Hepatic stellate cell (primary cell): ENCODE results near the gene ZNF366.
A peak's percentile ranks its signal among the peaks of the same experiment; 100 is the strongest.
"Not testable (repeated sequence)": the region's sequence is repeated elsewhere in the genome, so short reads cannot be mapped to it uniquely, and the experiment has no call there.

Experiments used
- DNase-seq: peaks from one replicate; pipeline ENCODE4 v3.0.0; 2011; ENCODE audit warnings: low spot score

The ZNF366 gene

DNA sequence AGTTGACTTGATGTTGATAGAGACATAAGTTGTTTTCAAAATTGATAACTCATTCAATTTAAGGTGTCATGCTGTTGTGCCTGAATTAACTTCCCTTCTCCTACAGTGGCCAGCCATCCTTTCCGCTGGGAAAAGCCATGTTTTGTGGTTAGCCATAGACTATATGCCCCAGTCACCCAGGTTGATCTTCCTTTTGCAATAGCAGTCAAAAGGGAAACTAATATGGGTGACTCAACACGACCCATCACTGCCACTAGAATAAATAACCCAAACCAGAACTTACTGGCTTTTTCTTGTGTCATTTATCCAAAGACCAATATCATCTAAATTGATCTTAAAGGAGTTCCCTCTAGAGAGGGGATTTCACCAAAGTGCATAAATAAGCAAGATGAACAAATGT, 99.7 kb downstream of the ZNF366 start:
- DNase-seq: no peak

DNA sequence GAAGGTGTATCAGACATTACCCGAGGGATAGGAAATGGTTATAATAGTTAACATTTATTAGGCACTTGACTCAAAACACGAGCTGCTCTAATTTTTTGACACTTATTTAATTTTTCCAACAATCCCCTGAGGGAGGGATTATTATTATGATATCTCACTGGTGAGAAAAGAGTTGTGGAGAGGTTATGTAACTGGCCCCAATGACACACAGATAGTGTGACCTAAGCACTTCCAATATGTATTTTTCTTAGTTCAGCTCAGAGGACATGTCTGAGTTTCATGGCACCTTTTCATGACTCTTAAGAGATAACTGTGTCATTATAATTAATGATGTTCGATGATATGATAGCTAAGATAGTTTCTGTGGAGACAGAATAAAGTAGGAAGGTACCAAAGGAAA, 100.1 kb downstream of the ZNF366 start:
- no peak for DNase-seq

DNA sequence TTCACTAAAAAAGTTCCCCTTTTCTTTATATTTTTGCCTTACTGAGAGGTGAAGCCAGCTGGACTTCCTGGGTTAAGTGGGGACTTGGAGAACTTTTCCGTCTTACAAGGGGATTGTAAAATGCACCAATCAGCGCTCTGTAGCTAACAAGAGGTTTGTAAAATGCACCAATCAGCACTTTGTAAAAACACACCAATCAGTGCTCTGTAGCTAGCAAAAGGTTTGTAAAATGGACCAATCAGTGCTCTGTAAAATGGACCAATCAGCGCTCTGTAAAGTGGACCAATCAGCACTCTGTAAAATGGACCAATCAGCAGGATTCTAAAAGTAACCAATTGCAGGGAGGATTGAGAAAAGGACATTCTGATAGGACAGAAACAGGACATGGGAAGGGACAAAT, 102.4 kb downstream of the ZNF366 start:
- DNase-seq: not testable (repeated sequence)

DNA sequence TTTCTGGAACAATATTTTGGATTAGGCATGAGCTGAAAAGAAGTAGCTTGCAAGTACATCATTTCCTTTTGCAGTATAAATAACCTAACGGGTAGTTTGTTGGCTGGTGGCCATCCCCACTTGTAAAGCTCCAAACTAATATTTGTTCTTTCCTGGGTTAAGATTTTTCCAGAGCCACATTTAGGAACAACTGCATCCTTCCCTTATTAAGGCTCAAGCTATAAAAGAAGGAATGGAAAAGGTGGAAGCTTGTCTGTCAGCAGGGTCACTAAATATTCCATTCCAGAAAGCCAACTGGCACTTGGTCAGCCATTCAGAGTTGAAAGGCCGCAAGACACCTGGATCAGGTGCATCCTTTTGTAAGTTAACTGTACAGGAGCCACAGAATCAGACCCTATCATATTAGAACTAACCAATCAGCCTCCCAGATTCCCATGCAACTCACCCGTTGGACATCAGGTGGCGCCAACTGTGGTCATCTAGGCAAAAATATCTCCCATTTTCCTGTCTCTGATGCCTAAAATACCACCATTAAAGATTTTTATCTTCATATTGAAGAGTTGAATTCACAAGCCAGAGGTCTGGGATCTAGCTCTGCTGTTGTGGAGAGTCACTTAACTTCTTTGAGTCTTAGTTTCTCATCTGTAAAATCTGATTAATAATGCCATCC, 104.1 kb downstream of the ZNF366 start:
- no peak for DNase-seq

DNA sequence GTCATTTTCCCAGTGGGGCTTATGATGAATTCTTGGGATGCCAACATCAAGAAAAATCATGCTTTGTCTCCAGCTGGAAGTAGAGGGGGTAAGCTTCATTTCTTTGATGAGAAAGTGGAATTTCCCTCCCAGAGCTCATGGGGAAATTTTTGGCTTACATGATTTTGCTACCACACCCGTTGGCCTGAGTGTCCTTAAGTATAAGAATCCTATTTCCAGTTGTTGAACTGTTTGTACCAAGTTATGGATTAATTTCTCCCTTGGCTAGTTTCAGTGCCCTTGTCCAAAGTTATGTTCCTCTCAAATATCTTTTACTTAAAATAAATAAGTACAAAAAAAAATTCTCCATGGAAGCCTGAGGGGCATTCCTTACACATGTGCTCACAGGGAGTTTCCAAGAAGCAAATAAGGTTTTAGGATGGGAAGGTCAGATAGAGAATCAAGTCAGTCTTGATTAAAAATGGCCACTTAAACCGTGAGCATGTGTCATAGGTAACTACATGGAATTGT, 104.8 kb downstream of the ZNF366 start:
- DNase-seq: peak; percentile 19

DNA sequence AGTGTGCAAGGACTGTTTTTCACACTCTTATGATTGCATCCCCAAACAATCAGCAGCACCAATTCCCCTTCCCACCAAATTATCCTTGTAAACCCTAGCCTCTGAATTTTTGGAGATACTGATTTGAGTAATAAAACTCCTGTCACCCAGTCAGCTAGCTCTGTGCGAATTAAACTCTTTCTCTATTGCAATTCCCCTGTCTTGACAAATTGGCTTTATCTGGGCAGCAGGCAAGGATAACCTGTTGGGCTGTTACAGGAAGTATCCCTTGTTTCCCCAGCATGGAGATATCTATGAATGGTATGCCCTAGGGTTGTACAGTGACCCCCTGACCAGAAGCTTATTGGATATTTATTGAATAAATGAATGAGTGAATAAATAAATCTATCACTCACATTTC, 106.3 kb downstream of the ZNF366 start:
- no peak for DNase-seq

DNA sequence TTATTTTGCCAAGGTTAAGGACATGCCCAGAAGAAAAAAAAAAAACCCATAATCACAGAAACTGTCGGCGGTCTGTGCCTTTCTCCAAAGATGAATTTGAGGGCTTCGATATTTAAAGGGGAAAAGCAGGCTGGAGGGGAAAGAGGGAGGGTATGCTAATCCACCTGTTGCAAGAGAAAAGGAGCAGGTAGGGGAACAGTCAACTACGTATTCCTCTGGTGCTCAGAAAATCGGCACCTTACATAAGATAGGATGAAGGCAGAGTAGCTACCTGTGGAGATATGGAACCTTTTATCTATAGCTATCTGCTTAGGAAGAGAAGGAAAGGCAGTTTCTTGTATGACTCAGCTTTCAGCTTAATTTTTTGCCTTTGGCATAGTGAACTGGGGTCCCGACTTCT, 109.4 kb downstream of the ZNF366 start:
- DNase-seq: no peak

DNA sequence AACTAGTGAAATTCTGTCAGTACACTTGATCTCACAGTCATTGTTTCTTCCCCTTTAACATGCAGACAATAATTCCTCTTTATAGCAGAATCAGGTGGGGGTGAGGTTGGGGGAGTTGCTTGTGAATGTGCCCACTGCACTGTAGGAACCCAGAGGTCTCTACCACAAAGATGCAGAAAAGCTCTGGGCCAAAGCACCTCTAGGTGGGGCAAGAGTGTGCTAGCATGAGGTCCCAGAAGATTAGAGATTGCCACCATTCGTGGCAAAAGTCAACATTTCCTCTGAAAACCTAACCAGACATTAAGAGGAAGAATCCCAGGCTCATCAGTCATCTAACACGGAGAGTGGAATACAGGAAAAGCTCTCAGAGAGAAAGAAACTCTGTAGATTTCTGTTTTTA, 112.5 kb downstream of the ZNF366 start:
- no peak for DNase-seq

DNA sequence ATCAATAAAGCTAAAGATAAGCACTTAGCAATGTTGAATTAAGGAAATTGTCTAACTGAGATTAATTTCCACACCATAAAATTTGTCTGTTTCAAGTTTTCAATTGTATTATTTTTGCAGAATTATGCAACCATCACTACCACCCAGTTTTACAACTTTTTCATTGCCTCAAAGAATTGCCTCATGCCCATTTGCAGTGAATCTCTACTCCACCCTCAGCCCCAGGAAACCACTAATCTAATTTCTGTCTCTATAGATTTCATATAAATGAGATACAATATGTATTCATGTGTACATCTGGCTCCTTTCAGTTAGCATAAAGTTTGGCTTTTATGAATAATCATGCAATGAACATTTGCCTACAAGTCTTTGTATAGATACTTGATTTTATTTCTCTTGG, 114.2 kb downstream of the ZNF366 start:
- DNase-seq: no peak
